Heart right ventricle (tissue), 16 donors: Measurements from ENCODE around the gene ARHGEF16. TPM values are rescaled to one million over a fixed set of nuclear protein-coding genes. Genes with fewer than 3 reads are reported as not detected.

Experiments
- ATAC-seq, 8 donors: fragments of 200-7000 bp; cut with Tn5 transposase; one replicate each; pipeline ENCODE4 v1.9.1; 2020; ENCODE audit warnings: mild to moderate bottlenecking in 8 of 8, moderate library complexity in 8 of 8, moderate number of reproducible peaks in 1 of 8
- DNase-seq, 2 donors: peaks; one replicate each; pipeline ENCODE4 v3.0.0-alpha.2; 2020
- H3K27ac ChIP-seq, 10 donors: fragments of 200-600 bp; sonication (generic) in 2 of 10; one replicate each; pipeline versions ENCODE4 v1.5.0 to v1.8.0; 2020 to 2022; ENCODE audit warnings: mild to moderate bottlenecking in 3 of 10
- H3K27me3 ChIP-seq, 7 donors: fragments of 200-600 bp; one replicate each; pipeline ENCODE4 v1.8.0; 2021 to 2022; ENCODE audit warnings: mild to moderate bottlenecking in 2 of 7
- H3K36me3 ChIP-seq, 9 donors: fragments of 200-600 bp; sonication (generic) in 1 of 9; one replicate each; pipeline versions ENCODE4 v1.5.0 to v1.8.0; 2020 to 2022; ENCODE audit warnings: mild to moderate bottlenecking in 2 of 9
- H3K4me1 ChIP-seq, 9 donors: fragments of 200-600 bp; sonication (generic) in 1 of 9; one replicate each; pipeline versions ENCODE4 v1.5.0 to v1.8.0; 2020 to 2022; ENCODE audit warnings: mild to moderate bottlenecking in 4 of 9
- H3K4me3 ChIP-seq, 10 donors: fragments of 200-600 bp; sonication (generic) in 2 of 10; one replicate each; pipeline versions ENCODE4 v1.5.0 to v1.8.0; 2020 to 2022; ENCODE audit warnings: mild to moderate bottlenecking in 7 of 10, moderate library complexity in 2 of 10
- H3K9me3 ChIP-seq, 11 donors: fragments of 200-600 bp in 10 of 11; sonication (generic) in 2 of 11; one replicate each; pipeline versions ENCODE4 v1.5.0 to v1.8.0; 2013 to 2022; ENCODE audit warnings: mild to moderate bottlenecking in 2 of 11, control low read depth in 1 of 11, moderate library complexity in 1 of 11
- CTCF ChIP-seq, 9 donors: fragments of 200-600 bp; sonication (generic) in 2 of 9; IDR thresholded peaks; one replicate each; pipeline versions ENCODE4 v1.5.0 to v1.8.0; 2021 to 2022; ENCODE audit warnings: antibody characterized with exemption in 9 of 9, mild to moderate bottlenecking in 5 of 9, moderate library complexity in 1 of 9
- WGBS, 2 donors: extraction: QIAGEN DNeasy Blood & Tissue Kit; methylation state at CpG; one replicate each; pipeline ENCODE4 v1.1.7; 2013; ENCODE audit warnings: inconsistent platforms in 1 of 2; 5-methylcytosine and 5-hydroxymethylcytosine counted together
- intact Hi-C, 10 donors: fragments of 100-400 bp; cut with DNase I; formaldehyde crosslinking; loops; one replicate each; pipeline versions ENCODE4 v1.11.1 to v1.14.2; 2022
- polyA plus RNA-seq, 2 donors: library from polyadenylated mRNA; stranded (reverse); fragments of 200-250 nt; gene quantifications; one replicate each; pipeline ENCODE4 v1.2.3, GENCODE V29; 2013
- total RNA-seq, 10 donors: library from RNA; stranded (reverse); fragmentation: NEBNext Ultra II Directional in 3 of 10; extraction: Animal tissue kit (Norgen Biotek cat#: 25700) in 3 of 10; gene quantifications; one replicate each; pipeline versions ENCODE4 v1.2.1 to v1.2.4, GENCODE V29; 2021 to 2023
- donor health status: Arrhythmogenic right ventricular cardiomyopathy.
- donor health status: ischemic (EF 13 %, LVEDD 7.1; RV severe dilation, severe dysfunction).
- donor health status: healthy with polysubstance abuse.
- donor health status: DM: no; HTN: yes; CAD: no.
- donor health status: DM: no; HTN: no; CAD: no.
- donor health status: ischemic (EF 25% LVEDD 6.9; RV normal size, moderate dysfunction).
- donor health status: ischemic (EF 25% LVEDD 5.7; RV mildly dilated, moderate dysfunction).
- donor health status: healthy.
- donor health status: DM: yes; HTN: yes; CAD: no.
- donor health status: Ischemic cardiomyopathy.
- donor health status: ischemic (EF 35%, LVEDD 5.7; RV mildly dilated, moderate dysfunction).
- donor health status: nonischemic (EF 11% LVEDD 7.7; RV severe dilation, severe dysfunction).
- donor health status: DM: yes; HTN: yes; CAD: no.
- donor health status: PGD.
- donor health status: ischemic (EF 29% LVEDD 5.4; RV normal size, mild dysfunction).
- donor health status: nonischemic (EF 23%, LVEDD 6.1; RV moderate dilation, normal function).

The ARHGEF16 gene
- total and polyA plus RNA-seq, 12 donors = 0.17 to 1.1 (median 0.40) TPM

GRCh38 chr1:3518756-3519155, 64.3 kb downstream of the ARHGEF16 start:
- no peaks in the 10 kb centered on the region for H3K4me1 ChIP-seq
- WGBS, 2 donors = 91 to 92% methylated on average over 8 of the region's 8 CpGs
- intact Hi-C loops = no loop called here
- DNase-seq = no peak
- TF ChIP-seq CTCF (IDR thresholded peaks at IDR 0.05) = no peak
- ATAC-seq = no peak
- H3K27me3 ChIP-seq = no peaks in the 10 kb centered on the region
- H3K27ac ChIP-seq = no peak overlapping the region
- no peak overlapping the region for H3K4me3 ChIP-seq
- H3K36me3 ChIP-seq = no peaks in the 10 kb centered on the region
- no peaks in the 10 kb centered on the region for H3K9me3 ChIP-seq

- DNase-seq (no peak), ATAC-seq (no peak)
- 93 to 94% methylated on average over 27 of the region's 27 CpGs for WGBS, 2 donors
Measured at GRCh38 chr1:3519301-3519885, 64.9 kb downstream of the ARHGEF16 start.

GRCh38 chr1:3520419-3521378, 66.2 kb downstream of the ARHGEF16 start:
- no peak for ATAC-seq
- intact Hi-C loops = no loop called here
- Histone ChIP-seq H3K36me3 (no peaks in the 10 kb centered on the region), H3K4me3 (no peak overlapping the region), H3K9me3 (no peaks in the 10 kb centered on the region), H3K27me3 (no peaks in the 10 kb centered on the region), H3K27ac (no peak overlapping the region), H3K4me1 (peaks cover 0 to 5% (median 0%) of the 10 kb centered on the region in 9 donors)
- WGBS, 2 donors = 89 to 95% methylated on average over 24 of the region's 24 CpGs
- TF ChIP-seq CTCF (IDR thresholded peaks at IDR 0.05) = no peak
- no peak for DNase-seq

More at GRCh38 chr1:3519301-3519885, 64.9 kb downstream of the ARHGEF16 start:
- Histone ChIP-seq H3K27me3 (no peaks in the 10 kb centered on the region), H3K9me3 (no peaks in the 10 kb centered on the region), H3K4me1 (no peaks in the 10 kb centered on the region), H3K27ac (no peak overlapping the region), H3K36me3 (no peaks in the 10 kb centered on the region), H3K4me3 (no peak overlapping the region)
- no peak for TF ChIP-seq CTCF (IDR thresholded peaks at IDR 0.05)
- intact Hi-C loops = no loop called here

- ATAC-seq (no peak), DNase-seq (no peak)
- H3K4me3 ChIP-seq = no peak overlapping the region
- H3K36me3 ChIP-seq = no peaks in the 10 kb centered on the region
- no peak for TF ChIP-seq CTCF (IDR thresholded peaks at IDR 0.05)
- H3K27me3 ChIP-seq = no peaks in the 10 kb centered on the region
- no peak overlapping the region for H3K27ac ChIP-seq
- peaks cover 0 to 11% (median 0%) of the 10 kb centered on the region in 9 donors for H3K4me1 ChIP-seq
- 86 to 89% methylated on average over 16 of the region's 16 CpGs for WGBS, 2 donors
- intact Hi-C loops = no loop called here
- H3K9me3 ChIP-seq = no peaks in the 10 kb centered on the region
Measured at GRCh38 chr1:3521426-3521825, 67.0 kb downstream of the ARHGEF16 start.
